Hindlimb muscle (tissue), 1 donor: Measurements from ENCODE around the gene CCT2. TPM values are rescaled to one million over a fixed set of nuclear protein-coding genes. Genes with fewer than 3 reads are reported as not detected.

Experiments
- DNase-seq: peaks from one replicate; pipeline ENCODE4 v3.0.0-alpha.2; 2013
- polyA plus RNA-seq: library from polyadenylated mRNA; unstranded; fragments of 120-200 nt; gene quantifications from one replicate; pipeline ENCODE4 v1.2.1, GENCODE V29; 2013; ENCODE audit not compliant: insufficient read length

Gene CCT2
- polyA plus RNA-seq, 1 donor = 174 TPM

- DNase-seq = no peak
Measured at GRCh38 chr12:69644511-69644910, 59.3 kb downstream of the CCT2 start.

- no peak for DNase-seq
Measured at GRCh38 chr12:69645031-69645430, 59.8 kb downstream of the CCT2 start.

GRCh38 chr12:69647178-69647577, 61.9 kb downstream of the CCT2 start:
- no peak for DNase-seq

- DNase-seq = no peak
Measured at GRCh38 chr12:69648476-69648875, 63.2 kb downstream of the CCT2 start.

GRCh38 chr12:69649529-69649928, 64.3 kb downstream of the CCT2 start:
- DNase-seq = no peak

Other genes with a start within 250 kb of the CCT2 start
- gene LYZ, start 237.1 kb upstream of the CCT2 start, polyA plus RNA-seq = 23.4 TPM
- 12.4 TPM for gene YEATS4, start 225.7 kb upstream of the CCT2 start, polyA plus RNA-seq
- gene FRS2, start 115.1 kb upstream of the CCT2 start, polyA plus RNA-seq = 17.1 TPM
- not detected for gene LRRC10, start 25.4 kb downstream of the CCT2 start, polyA plus RNA-seq
- 85.5 TPM for gene BEST3, start 113.8 kb downstream of the CCT2 start, polyA plus RNA-seq
- gene RAB3IP, start 153.4 kb downstream of the CCT2 start, polyA plus RNA-seq = 12.1 TPM
- 0.22 TPM for gene MYRFL, start 239.8 kb downstream of the CCT2 start, polyA plus RNA-seq